HepG2 (cell line): Measurements from ENCODE around the gene LYPD4. TPM values are rescaled to one million over a fixed set of nuclear protein-coding genes. Genes with fewer than 3 reads are reported as not detected.

ENCODE experiments used
- ATAC-seq: fragments of 200-7000 bp; cut with Tn5 transposase; 3 replicates; pipeline ENCODE4 v1.9.1; 2020; ENCODE audit warnings: mild to moderate bottlenecking, moderate library complexity
- BruUV-seq: library from RNA; stranded (reverse); fragments of 400-500 nt; replicated peaks from 2 replicates; lab custom pipeline; 2021; lab: Mats Ljungman, UMichigan
- CTCF ChIA-PET: fragments of 300-600 bp; formaldehyde crosslinking; extraction: SDS; loops from one replicate; lab custom pipeline; 2021; ENCODE audit warnings: low total read pairs, inconsistent platforms, low intra/inter-chr PET ratio; lab: Yijun Ruan, JAX
- POLR2A ChIA-PET: fragments of 350-600 bp; sonication (Branson Sonifier 250); formaldehyde crosslinking; loops from one replicate; lab custom pipeline; 2020; ENCODE audit warnings: antibody characterized with exemption, inconsistent platforms; lab: Yijun Ruan, JAX
- DNase-seq: peaks from one replicate; pipeline ENCODE4 v3.0.0-alpha.2; 2015; ENCODE audit warnings: low spot score
- FAIRE-seq: peaks from 3 replicates; lab custom pipeline; 2011; peaks lifted over from hg19 to GRCh38; lab: Jason Lieb, UNC
- H2AFZ ChIP-seq: one replicate; pipeline ENCODE4 v1.6.1; 2011; ENCODE audit warnings: low read length, inconsistent platforms
- H3K27ac ChIP-seq: fragments of 300-600 bp; 3 replicates; pipeline ENCODE4 v1.8.0; 2011; ENCODE audit warnings: mixed run types, mild to moderate bottlenecking, mixed read lengths, low read length, inconsistent platforms; ENCODE audit not compliant: insufficient read depth; ENCODE audit errors: extremely low read length
- H3K27me3 ChIP-seq, 2 experiments: fragments of 200-600 bp in 1 of 2; 2 replicates in 1 of 2; 3 replicates in 1 of 2; pipeline versions ENCODE4 v1.6.0 to v1.8.0; 2011; ENCODE audit warnings: low read length in 2 of 2, mild to moderate bottlenecking in 2 of 2, moderate library complexity in 2 of 2, inconsistent platforms in 1 of 2; ENCODE audit not compliant: insufficient read depth in 2 of 2, control insufficient read depth in 1 of 2
- H3K36me3 ChIP-seq, 2 experiments: fragments of 200-600 bp in 1 of 2; replicated peaks in 1 of 2; 2 replicates in 1 of 2; 3 replicates in 1 of 2; pipeline versions ENCODE4 v1.5.1 to v1.8.0; 2011; ENCODE audit warnings: low read length in 2 of 2, inconsistent platforms in 1 of 2; ENCODE audit not compliant: insufficient read depth in 2 of 2, control insufficient read depth in 1 of 2
- H3K4me1 ChIP-seq: 2 replicates; pipeline ENCODE4 v1.5.1; 2012; ENCODE audit warnings: low read length, inconsistent platforms; ENCODE audit not compliant: insufficient read depth
- H3K4me2 ChIP-seq: 2 replicates; pipeline ENCODE4 v1.6.0; 2011; ENCODE audit warnings: low read depth, low read length, inconsistent platforms
- H3K4me3 ChIP-seq, 3 experiments: fragments of 200-600 bp in 1 of 3; sonication (generic), shearing (Covaris generic) in 1 of 3; replicated peaks in 1 of 3; 2 replicates each; pipeline ENCODE4 v1.5.1; 2011 to 2016; ENCODE audit warnings: low read length in 3 of 3, inconsistent platforms in 2 of 3, low read depth in 2 of 3, mild to moderate bottlenecking in 2 of 3, control low read depth in 1 of 3, mixed read lengths in 1 of 3; ENCODE audit not compliant: insufficient read depth in 1 of 3
- H3K79me2 ChIP-seq: one replicate; pipeline ENCODE4 v1.6.1; 2011; ENCODE audit warnings: low read length, inconsistent platforms; ENCODE audit not compliant: insufficient read depth
- H3K9ac ChIP-seq: 2 replicates; pipeline ENCODE4 v1.6.0; 2011; ENCODE audit warnings: mild to moderate bottlenecking, low read depth, low read length, inconsistent platforms; ENCODE audit not compliant: insufficient read depth
- H3K9me3 ChIP-seq: 2 replicates; pipeline ENCODE4 v1.5.1; 2012; ENCODE audit warnings: mild to moderate bottlenecking, low read length
- H4K20me1 ChIP-seq: 2 replicates; pipeline ENCODE4 v1.6.0; 2011; ENCODE audit warnings: inconsistent platforms, mild to moderate bottlenecking, low read length, moderate library complexity; ENCODE audit not compliant: insufficient read depth
- HDAC1 ChIP-seq: sonication (generic); formaldehyde crosslinking; IDR thresholded peaks from 2 replicates; pipeline ENCODE4 v1.5.1; 2020; ENCODE audit warnings: mild to moderate bottlenecking, missing genetic modification reagents
- KAT8 ChIP-seq: IDR thresholded peaks from 2 replicates; pipeline ENCODE4 v1.6.1; 2016; ENCODE audit warnings: missing genetic modification reagents, missing compliant biosample characterization
- POLR2AphosphoS2 ChIP-seq: IDR thresholded peaks from 2 replicates; pipeline ENCODE4 v1.6.1; 2011; ENCODE audit warnings: low read depth, low read length, improper control_type of control experiment
- RXRB ChIP-seq: IDR thresholded peaks from 2 replicates; pipeline ENCODE4 v1.6.1; 2016; ENCODE audit warnings: borderline replicate concordance, missing genetic modification reagents, missing compliant biosample characterization
- SOX5 ChIP-seq: IDR thresholded peaks from 2 replicates; pipeline ENCODE4 v1.6.1; 2016; ENCODE audit warnings: borderline replicate concordance
- TFDP2 ChIP-seq: sonication (generic); formaldehyde crosslinking; IDR thresholded peaks from 2 replicates; pipeline ENCODE4 v1.4.0; 2020; ENCODE audit warnings: missing genetic modification reagents
- ZBTB33 ChIP-seq: sonication (generic); formaldehyde crosslinking; IDR thresholded peaks from 2 replicates; pipeline ENCODE4 v1.4.0; 2020; ENCODE audit warnings: missing genetic modification reagents
- ZNF260 ChIP-seq: sonication (generic); formaldehyde crosslinking; IDR thresholded peaks from 2 replicates; pipeline ENCODE4 v1.4.0; 2020; ENCODE audit warnings: missing genetic modification reagents, low read depth, mild to moderate bottlenecking, borderline replicate concordance
- ZNF496 ChIP-seq: sonication (generic); formaldehyde crosslinking; IDR thresholded peaks from 2 replicates; pipeline ENCODE4 v1.8.1; 2023; ENCODE audit warnings: mild to moderate bottlenecking, moderate library complexity, missing genetic modification reagents; ENCODE audit not compliant: insufficient replicate concordance
- ZNF562 ChIP-seq: sonication (generic); formaldehyde crosslinking; IDR thresholded peaks from 2 replicates; pipeline ENCODE4 v1.8.0; 2022; ENCODE audit warnings: missing genetic modification reagents, borderline replicate concordance
- ZNF737 ChIP-seq: sonication (generic); formaldehyde crosslinking; IDR thresholded peaks from 2 replicates; pipeline ENCODE4 v1.5.0; 2020; ENCODE audit warnings: missing genetic modification reagents, mild to moderate bottlenecking, borderline replicate concordance
- ZNF773 ChIP-seq: sonication (generic); formaldehyde crosslinking; IDR thresholded peaks from 2 replicates; pipeline ENCODE4 v1.4.0; 2020; ENCODE audit warnings: missing genetic modification reagents, borderline replicate concordance
- ZNF83 ChIP-seq: sonication (generic); formaldehyde crosslinking; IDR thresholded peaks from 2 replicates; pipeline ENCODE4 v1.4.0; 2020; ENCODE audit warnings: missing genetic modification reagents, mild to moderate bottlenecking, borderline replicate concordance
- WGBS: methylation state at CpG from one replicate; pipeline ENCODE4 v1.1.6; 2017; ENCODE audit warnings: low lambda C conversion rate; 5-methylcytosine and 5-hydroxymethylcytosine counted together
- in situ Hi-C: cut with HindIII; loops from 2 replicates; pipeline ENCODE4 v1.10.0; 2017; ENCODE audit warnings: low pct_unique_long_range_greater_than_20kb; ENCODE audit not compliant: extremely low pct_ligation_motif_present
- intact Hi-C: fragments of 100-400 bp; cut with micrococcal nuclease; formaldehyde crosslinking; loops from one replicate; pipeline ENCODE4 v1.10.0; 2022; ENCODE audit not compliant: unreplicated experiment
- polyA plus RNA-seq, 8 experiments: library from polyadenylated mRNA; depleted of rRNA in 3 of 8; stranded (reverse) in 7 of 8; unstranded in 1 of 8; fragments of >200 nt; fragmentation: Illumina TruSeq in 4 of 8; extraction: Trizol in 4 of 8; gene quantifications; 2 replicates each; pipeline versions ENCODE4 v1.2.1 to v1.2.3, GENCODE V29; 2011 to 2016; ENCODE audit warnings: low read depth in 4 of 8, missing spikeins in 1 of 8, mixed read lengths in 1 of 8; ENCODE audit not compliant: insufficient read depth in 1 of 8
- total RNA-seq, 5 experiments: library from RNA; depleted of rRNA; stranded (reverse); fragments of >200 nt; fragmentation: Illumina TruSeq; extraction: Trizol; gene quantifications; 2 replicates each; pipeline ENCODE4 v1.2.3, GENCODE V29; 2016; ENCODE audit warnings: low read depth in 1 of 5

The LYPD4 gene
- total and polyA plus RNA-seq, 2 of the 13 experiments (the other 11 are each of a cell fraction or from before 2014, with no cell fraction given): not detected

- DNase-seq: no peak
- TF ChIP-seq ZBTB33 (CRISPR knock-in tag): peak; percentile 64; the same call in 1 of the 2 replicates
- TF ChIP-seq HDAC1 (CRISPR knock-in tag): no peak
- BruUV-seq: no TSS peak
- intact Hi-C loops (no loop called here), in situ Hi-C loops (loop anchor here (10.0 kb wide), 1 partner anchor 46 kb away; no protein-coding TSS in a partner anchor)
- ChIA-PET CTCF (interaction anchor here (1.5 kb wide), 1 partner anchor 16 kb away, joined by 5 read pairs; no protein-coding TSS in a partner anchor), POLR2A (interaction anchor here (1.5 to 1.7 kb wide), 2 partner anchors 16 to 17 kb away, joined by 3 to 6 read pairs; no protein-coding TSS in a partner anchor)
- Histone ChIP-seq H4K20me1 (no peaks in the 10 kb centered on the region), H3K4me2 (no peak overlapping the region), H3K4me3 (no peak overlapping the region), H3K79me2 (peaks cover 25% of the 10 kb centered on the region), H3K9me3 (no peaks in the 10 kb centered on the region), H3K4me1 (peaks cover 43% of the 10 kb centered on the region), H2AFZ (no peak overlapping the region), H3K36me3 (peaks cover 6 to 13% of the 10 kb centered on the region in 2 experiments; a peak in 4 of 5 replicates), H3K9ac (no peak overlapping the region), H3K27me3 (no peaks in the 10 kb centered on the region; a peak in 1 of 5 replicates), H3K27ac (no peak overlapping the region)
- no peak for FAIRE-seq
- ATAC-seq: no peak
- 92% methylated on average over 12 of the region's 12 CpGs for WGBS
These were observed 44.4 kb upstream of the LYPD4 start for GRCh38 chr19:41888926-41889325.

- H3K4me2 ChIP-seq: peak overlapping the region; percentile 72
- peak; percentile 80 for ATAC-seq
- in situ Hi-C loops: loop anchor here (10.0 kb wide), 1 partner anchor 47 kb away; no protein-coding TSS in a partner anchor
- no peak for TF ChIP-seq ZNF83 (CRISPR knock-in tag)
- TF ChIP-seq TFDP2: 0 out of 2 replicates have a peak, but pooled peaks have one; percentile 37
- peak; percentile 70; the same call in 1 of the 2 replicates for TF ChIP-seq SOX5
- no peak for TF ChIP-seq ZNF496 (CRISPR knock-in tag)
- no peak for TF ChIP-seq ZNF737
- TF ChIP-seq ZNF562 (CRISPR knock-in tag): no peak
- TF ChIP-seq ZNF773 (CRISPR knock-in tag): no peak
- TF ChIP-seq RXRB (CRISPR knock-in tag): peak; percentile 82
- peak; percentile 76 for TF ChIP-seq KAT8 (CRISPR knock-in tag)
- no peak for TF ChIP-seq POLR2AphosphoS2
- no peak for TF ChIP-seq ZNF260 (CRISPR knock-in tag)
These were observed 43.4 kb upstream of the LYPD4 start for GRCh38 chr19:41887711-41888382.

More at GRCh38 chr19:41887711-41888382, 43.4 kb upstream of the LYPD4 start:
- BruUV-seq: no TSS peak
- H3K27me3 ChIP-seq: no peaks in the 10 kb centered on the region; a peak in 1 of 5 replicates
- H3K4me1 ChIP-seq: peaks cover 41% of the 10 kb centered on the region
- POLR2A ChIA-PET: interaction anchor here (0.8 to 2.4 kb wide), 8 partner anchors 13 to 188 kb away, joined by 3 to 21 read pairs (median 4); partner anchors contain the start of genes RPS19 and ZNF574
- no peak overlapping the region for H2AFZ ChIP-seq
- peak overlapping the region; percentile 66 for H3K27ac ChIP-seq
- H4K20me1 ChIP-seq: no peaks in the 10 kb centered on the region
- no peaks in the 10 kb centered on the region for H3K9me3 ChIP-seq
- H3K4me3 ChIP-seq: peak overlapping the region in 2 of 3 experiments; percentile 12 to 55; a peak in 2 of 6 replicates
- intact Hi-C loops: no loop called here
- 9% methylated on average over 10 of the region's 17 CpGs for WGBS
- H3K36me3 ChIP-seq: peaks cover 6 to 13% of the 10 kb centered on the region in 2 experiments; a peak in 4 of 5 replicates
- CTCF ChIA-PET: interaction anchor here (0.7 to 1.8 kb wide), 5 partner anchors 14 to 64 kb away, joined by 3 to 7 read pairs (median 4); no protein-coding TSS in a partner anchor
- peak overlapping the region; percentile 50 for H3K9ac ChIP-seq
- DNase-seq (peak; percentile 95), FAIRE-seq (peak; percentile 92)
- peaks cover 25% of the 10 kb centered on the region for H3K79me2 ChIP-seq
